ENCODE results near the gene SAMHD1.
"Not testable (repeated sequence)": the region's sequence is repeated elsewhere in the genome, so short reads cannot be mapped to it uniquely, and the experiment has no call there.

SAMHD1 gene

GRCh38 chr20:36850759-36851158 lies 100.7 kb downstream of the SAMHD1 start:
- DNase-seq: no peak

- DNase-seq: no peak
Measured at GRCh38 chr20:36849333-36850065, 102.0 kb downstream of the SAMHD1 start.

GRCh38 chr20:36848677-36849076 lies 102.8 kb downstream of the SAMHD1 start:
- no peak for DNase-seq

- no peak for DNase-seq
Measured at GRCh38 chr20:36848078-36848660, 103.3 kb downstream of the SAMHD1 start.

- DNase-seq: no peak
Measured at GRCh38 chr20:36847710-36848040, 103.8 kb downstream of the SAMHD1 start.

- no peak for DNase-seq
Measured at GRCh38 chr20:36847009-36847709, 104.3 kb downstream of the SAMHD1 start.

GRCh38 chr20:36845288-36845971 lies 106.1 kb downstream of the SAMHD1 start:
- DNase-seq: no peak

- not testable (repeated sequence) for DNase-seq
Measured at GRCh38 chr20:36841030-36841429, 110.5 kb downstream of the SAMHD1 start.

Measured in NCI-H510A (cell line).